Astrocyte of the cerebellum (primary cell): ENCODE results near the gene MESP1.

Experiments used
- DNase-seq: peaks from one replicate; pipeline ENCODE4 v3.0.0-alpha.2; 2011; ENCODE audit warnings: low read depth
- H3K4me3 ChIP-seq: 2 replicates; pipeline ENCODE4 v1.5.1; 2011; ENCODE audit warnings: mild to moderate bottlenecking, low read depth, low read length, moderate library complexity
- in situ Hi-C: cut with HindIII; loops from 2 replicates; pipeline ENCODE4 v1.10.0; 2017; ENCODE audit warnings: low sequenced_read_pairs
- TF ChIP-seq, protein P1 (sequence below): IDR thresholded peaks from 2 replicates; pipeline ENCODE4 v1.5.1; 2012; ENCODE audit warnings: low read length, low read depth, moderate library complexity, mild to moderate bottlenecking; ENCODE audit errors: missing control alignments

Gene MESP1

DNA sequence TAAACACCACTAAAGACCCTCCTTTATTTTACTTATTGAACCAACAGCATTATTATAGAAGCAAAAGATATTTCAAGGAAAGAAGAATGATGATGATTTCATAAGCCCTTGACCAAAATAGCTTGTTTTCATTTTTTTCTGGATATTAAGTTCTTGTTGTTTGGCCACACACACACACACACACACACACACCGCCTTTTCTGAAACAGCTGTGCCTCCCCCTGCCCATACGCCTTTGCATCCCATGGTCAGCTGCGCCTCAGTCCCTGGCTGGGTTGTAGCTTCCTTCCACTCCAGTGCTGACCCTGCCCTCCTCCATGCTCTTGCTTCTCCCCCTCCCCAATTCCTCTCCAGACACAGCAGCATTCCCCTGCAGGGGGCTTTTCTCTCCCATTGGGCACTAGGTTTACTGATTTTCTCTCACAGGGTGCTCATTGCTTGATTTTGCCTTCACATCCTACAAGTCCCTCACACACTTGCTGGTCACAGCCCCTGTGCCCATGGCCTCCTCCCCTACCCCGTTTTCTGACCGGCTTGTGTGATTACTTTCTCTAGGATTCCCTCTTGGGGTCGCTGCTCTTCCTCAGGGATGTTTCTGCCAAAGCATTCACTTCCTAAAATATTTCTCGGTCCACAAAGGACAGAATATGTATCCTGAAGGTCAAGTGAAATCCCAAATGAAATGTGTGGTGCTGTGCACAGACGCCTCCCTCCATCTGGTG, 18.4 kb downstream of the MESP1 start:
- TF ChIP-seq, protein P1, sequence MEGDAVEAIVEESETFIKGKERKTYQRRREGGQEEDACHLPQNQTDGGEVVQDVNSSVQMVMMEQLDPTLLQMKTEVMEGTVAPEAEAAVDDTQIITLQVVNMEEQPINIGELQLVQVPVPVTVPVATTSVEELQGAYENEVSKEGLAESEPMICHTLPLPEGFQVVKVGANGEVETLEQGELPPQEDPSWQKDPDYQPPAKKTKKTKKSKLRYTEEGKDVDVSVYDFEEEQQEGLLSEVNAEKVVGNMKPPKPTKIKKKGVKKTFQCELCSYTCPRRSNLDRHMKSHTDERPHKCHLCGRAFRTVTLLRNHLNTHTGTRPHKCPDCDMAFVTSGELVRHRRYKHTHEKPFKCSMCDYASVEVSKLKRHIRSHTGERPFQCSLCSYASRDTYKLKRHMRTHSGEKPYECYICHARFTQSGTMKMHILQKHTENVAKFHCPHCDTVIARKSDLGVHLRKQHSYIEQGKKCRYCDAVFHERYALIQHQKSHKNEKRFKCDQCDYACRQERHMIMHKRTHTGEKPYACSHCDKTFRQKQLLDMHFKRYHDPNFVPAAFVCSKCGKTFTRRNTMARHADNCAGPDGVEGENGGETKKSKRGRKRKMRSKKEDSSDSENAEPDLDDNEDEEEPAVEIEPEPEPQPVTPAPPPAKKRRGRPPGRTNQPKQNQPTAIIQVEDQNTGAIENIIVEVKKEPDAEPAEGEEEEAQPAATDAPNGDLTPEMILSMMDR: no peak
- in situ Hi-C loops: no loop called here
- DNase-seq: no peak
- H3K4me3 ChIP-seq: no peak overlapping the region

DNA sequence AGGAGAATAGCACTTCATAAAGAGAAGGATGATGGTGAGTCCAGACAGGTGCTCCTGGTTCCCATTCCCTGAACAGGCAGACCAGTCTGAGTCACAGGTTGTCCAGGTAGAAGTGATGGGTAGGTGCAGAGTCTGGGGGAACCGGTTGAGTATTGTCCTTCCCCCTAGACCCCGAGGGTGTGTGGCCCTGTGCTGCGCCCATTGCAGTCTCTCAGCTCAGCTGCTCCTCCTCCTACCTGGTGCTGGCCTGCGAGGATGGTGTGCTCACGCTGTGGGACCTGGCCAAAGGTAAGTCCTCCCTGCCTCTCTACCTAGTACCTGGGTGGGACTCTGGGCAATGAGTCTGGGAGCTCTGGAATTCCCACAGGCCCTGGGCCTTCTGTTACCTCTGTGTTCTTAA, 19.8 kb downstream of the MESP1 start:
- in situ Hi-C loops: no loop called here
- DNase-seq: no peak
- TF ChIP-seq, protein P1: no peak
- no peak overlapping the region for H3K4me3 ChIP-seq

DNA sequence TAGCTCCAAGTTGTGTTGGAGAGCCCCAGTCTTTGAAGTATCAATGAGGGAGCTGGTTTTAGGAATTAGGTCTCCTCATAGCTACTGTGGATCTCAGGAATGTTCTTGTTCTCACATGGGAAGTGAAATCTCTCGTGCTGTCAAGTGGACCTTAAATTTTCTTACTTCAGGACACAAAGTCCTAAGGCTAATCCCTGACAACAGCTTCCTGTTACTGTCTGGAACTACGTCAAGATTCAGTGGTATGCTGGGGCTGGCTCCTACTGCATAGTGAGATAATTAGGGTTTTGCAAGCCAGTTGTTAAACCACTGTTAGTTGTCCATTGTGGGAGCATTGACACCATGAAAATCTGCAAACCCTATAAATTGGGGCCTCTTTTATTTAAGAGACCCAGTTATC, 22.8 kb downstream of the MESP1 start:
- TF ChIP-seq, protein P1: no peak
- no peak for DNase-seq
- H3K4me3 ChIP-seq: no peak overlapping the region
- in situ Hi-C loops: no loop called here

DNA sequence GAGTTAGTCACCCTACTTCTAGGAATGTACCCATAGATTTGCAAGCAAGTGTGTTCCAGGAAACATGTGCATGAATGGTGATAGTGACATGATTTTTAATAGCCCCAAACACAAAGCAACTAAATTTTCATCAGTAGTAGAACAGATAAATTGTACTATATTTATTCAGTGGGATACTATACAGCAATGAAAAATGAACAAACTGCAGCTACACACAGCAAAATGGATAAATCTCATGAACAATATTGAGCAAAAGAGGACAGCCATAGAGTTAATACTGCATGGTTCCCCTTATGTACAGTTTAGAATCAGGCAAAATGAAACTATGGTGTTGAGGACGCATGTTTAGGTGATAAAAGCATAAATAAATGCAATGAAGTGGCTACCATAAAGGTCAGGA, 26.0 kb downstream of the MESP1 start:
- no peak overlapping the region for H3K4me3 ChIP-seq
- TF ChIP-seq, protein P1: no peak
- in situ Hi-C loops: no loop called here

DNA sequence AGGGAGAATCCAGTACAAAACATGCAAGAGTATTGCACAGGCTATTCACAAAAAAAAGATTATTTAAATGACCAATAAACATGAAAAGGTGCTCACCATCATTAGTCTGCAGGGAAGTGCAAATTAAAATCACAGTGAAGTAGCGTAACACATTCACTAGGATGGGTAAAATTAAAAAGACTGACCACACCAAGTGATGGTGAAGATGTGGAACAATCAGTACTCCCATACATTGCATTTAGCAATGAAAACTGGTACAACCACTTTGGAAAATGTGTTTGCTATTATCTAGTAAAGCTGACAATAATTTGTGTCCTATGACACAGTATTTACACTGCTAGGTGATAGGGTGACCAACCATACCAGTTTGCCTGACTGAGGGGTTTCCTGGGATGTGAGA, 26.4 kb downstream of the MESP1 start:
- TF ChIP-seq, protein P1: no peak
- in situ Hi-C loops: loop anchor here (5.0 kb wide), 1 partner anchor 53 kb away; the partner anchor contains the start of gene MESP2
- DNase-seq: no peak
- no peak overlapping the region for H3K4me3 ChIP-seq

More for the DNA sequence above, 26.0 kb downstream of the MESP1 start:
- no peak for DNase-seq

DNA sequence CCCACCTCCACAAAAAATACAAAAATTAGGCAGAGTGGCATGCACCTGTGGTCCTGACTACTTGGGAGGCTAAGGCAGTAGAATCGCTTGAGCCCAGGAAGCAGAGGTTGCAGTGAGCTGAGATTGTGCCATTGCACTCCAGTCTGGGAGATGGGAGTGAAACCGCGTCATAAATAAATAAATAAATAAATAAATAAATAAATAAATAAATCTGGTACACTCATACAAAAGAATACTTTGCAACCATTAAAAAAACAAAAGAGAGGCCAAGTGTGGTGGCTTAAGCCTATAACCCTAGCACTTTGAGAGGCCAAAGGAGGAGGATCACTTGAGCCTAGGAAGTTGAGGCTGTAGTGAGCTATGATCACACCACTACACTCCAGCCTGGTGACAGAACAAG, 28.0 kb downstream of the MESP1 start:
- no peak overlapping the region for H3K4me3 ChIP-seq
- in situ Hi-C loops: loop anchor here (5.0 kb wide), 1 partner anchor 54 kb away; the partner anchor contains the start of gene MESP2
- TF ChIP-seq, protein P1: no peak
- no peak for DNase-seq
